ENCODE results near the gene TNKS2. TPM values are rescaled to one million over a fixed set of nuclear protein-coding genes. Genes with fewer than 3 reads are reported as not detected.
A peak's percentile ranks its signal among the peaks of the same experiment; 100 is the strongest.

Gene TNKS2
- total and polyA plus RNA-seq, 3 experiments from 2014 or later, result 27.3 to 31.5 (median 29.2) TPM

DNA sequence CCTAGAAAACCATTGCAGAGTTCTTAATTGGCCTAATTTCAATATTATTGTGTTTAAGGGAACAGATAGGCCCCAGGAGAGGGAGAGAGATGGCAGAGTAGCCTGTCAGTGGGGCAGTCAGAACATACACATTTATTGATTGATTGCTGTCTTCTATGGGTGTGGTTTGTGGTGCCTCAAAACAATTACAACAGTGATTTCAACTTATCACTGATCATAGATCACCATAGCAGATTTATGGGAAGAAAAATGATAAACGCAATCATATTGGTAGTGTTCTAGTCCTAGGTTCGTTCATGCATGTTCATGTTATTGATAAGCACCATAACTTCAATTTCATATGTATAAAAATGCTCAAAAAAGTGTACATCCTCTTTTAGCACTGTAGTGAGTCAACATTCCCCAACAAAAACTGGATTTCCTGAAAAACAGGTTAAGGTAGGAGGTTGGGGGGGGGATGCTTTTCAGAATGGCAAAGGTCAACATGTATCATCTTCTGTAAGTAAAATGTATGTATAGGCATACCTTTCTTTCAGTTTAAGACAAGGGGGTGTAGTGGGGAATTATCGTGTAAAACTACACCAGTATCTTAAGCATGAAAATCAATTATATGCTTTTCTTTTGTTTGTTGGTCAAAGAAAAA is 1.1 kb upstream of the TNKS2 start:
- Mint-ChIP-seq H3K4me1 (peaks cover 52 to 64% (median 61%) of the 10 kb centered on the region in 3 donors), H3K4me3 (peak overlapping the region; percentile 85 to 97 (median 92)), H3K9me3 (no peaks in the 10 kb centered on the region), H3K36me3 (peaks cover 0 to 34% (median 7%) of the 10 kb centered on the region in 3 donors), H3K27me3 (peaks cover 0 to 5% of the 10 kb centered on the region in 2 donors), H3K27ac (peak overlapping the region; percentile 92 to 99 (median 97))
- Histone ChIP-seq H3K36me3 (ENCODE audit: insufficient read depth, low read length) (no peaks in the 10 kb centered on the region), H3K27ac (ENCODE audit: low read depth, low read length) (peak overlapping the region; percentile 82), H3K4me3 (ENCODE audit: low read length) (peak overlapping the region; percentile 71), H3K9me3 (ENCODE audit: low read length) (no peaks in the 10 kb centered on the region), H3K4me1 (ENCODE audit: insufficient read depth, low read length) (peaks cover 30% of the 10 kb centered on the region), H3K27me3 (ENCODE audit: insufficient read depth, low read length, poor library complexity, severe bottlenecking) (no peaks in the 10 kb centered on the region)
- ChIA-PET CTCF (interaction anchor here (1.4 to 1.6 kb wide), 4 partner anchors 18 to 127 kb away, joined by 3 to 8 read pairs (median 5); partner anchors contain the start of gene BTAF1), POLR2A (interaction anchor here (0.6 to 1.6 kb wide), 3 partner anchors 18 to 127 kb away, joined by 3 to 4 read pairs (median 4); partner anchors contain the start of gene BTAF1)
- DNase-seq, result no peak

DNA sequence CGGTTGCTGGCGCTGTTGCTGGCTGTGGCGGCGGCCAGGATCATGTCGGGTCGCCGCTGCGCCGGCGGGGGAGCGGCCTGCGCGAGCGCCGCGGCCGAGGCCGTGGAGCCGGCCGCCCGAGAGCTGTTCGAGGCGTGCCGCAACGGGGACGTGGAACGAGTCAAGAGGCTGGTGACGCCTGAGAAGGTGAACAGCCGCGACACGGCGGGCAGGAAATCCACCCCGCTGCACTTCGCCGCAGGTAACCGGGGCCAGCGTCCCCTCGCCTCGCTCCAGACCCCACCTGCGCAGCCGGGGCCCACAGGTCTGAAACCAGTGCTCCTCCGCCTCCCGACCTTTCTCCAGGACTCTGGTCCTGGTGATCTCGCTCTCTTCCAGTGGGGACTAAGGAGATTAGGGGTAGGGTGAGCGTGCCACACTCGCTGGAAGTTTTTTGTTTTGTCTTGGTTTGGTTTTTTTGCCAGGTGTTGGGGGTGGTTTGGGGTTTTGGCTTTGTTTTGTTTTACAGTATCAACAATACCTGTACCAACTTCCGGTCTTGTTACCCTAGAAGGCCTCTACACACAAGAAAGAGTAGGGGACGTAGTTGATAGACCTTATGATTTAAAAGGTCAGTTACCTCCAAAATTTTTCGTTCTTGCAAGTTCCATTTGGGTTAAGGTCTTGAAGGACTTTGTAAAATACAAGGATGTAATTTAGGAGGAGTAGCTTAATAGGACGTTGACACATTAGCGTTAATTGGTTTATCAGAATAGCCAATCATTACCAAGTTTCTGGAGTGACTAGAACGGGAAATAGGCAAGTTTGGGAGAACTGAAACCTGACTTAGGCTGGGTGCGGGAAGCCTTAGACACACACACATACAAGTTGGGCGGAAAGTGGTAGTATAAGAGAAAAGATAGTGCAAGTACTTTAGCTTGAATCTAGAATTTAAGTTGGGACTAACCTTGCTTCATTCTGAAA is 704 bp downstream of the TNKS2 start:
- H3K4me1 Mint-ChIP-seq, result peaks cover 67 to 82% (median 79%) of the 10 kb centered on the region in 3 donors
- peak overlapping the region; percentile 82 for H3K27ac ChIP-seq (ENCODE audit: low read depth, low read length)
- H3K4me3 Mint-ChIP-seq, result peak overlapping the region; percentile 95 to 99 (median 97)
- H3K4me3 ChIP-seq (ENCODE audit: low read length), result peak overlapping the region; percentile 71
- peaks cover 0 to 52% (median 8%) of the 10 kb centered on the region in 3 donors for H3K36me3 Mint-ChIP-seq
- H3K36me3 ChIP-seq (ENCODE audit: insufficient read depth, low read length), result no peaks in the 10 kb centered on the region
- no peaks in the 10 kb centered on the region for H3K9me3 Mint-ChIP-seq
- ChIA-PET CTCF (interaction anchor here (1.0 to 2.3 kb wide), 5 partner anchors 10 to 125 kb away, joined by 3 to 6 read pairs (median 3); partner anchors contain the start of gene BTAF1), POLR2A (interaction anchor here (0.7 to 2.2 kb wide), 7 partner anchors 15 to 635 kb away, joined by 3 to 25 read pairs (median 5); partner anchors contain the start of genes BTAF1 and FGFBP3)
- H3K27me3 ChIP-seq (ENCODE audit: insufficient read depth, low read length, poor library complexity, severe bottlenecking), result no peaks in the 10 kb centered on the region
- peaks cover 35% of the 10 kb centered on the region for H3K4me1 ChIP-seq (ENCODE audit: insufficient read depth, low read length)
- H3K27ac Mint-ChIP-seq, result peak overlapping the region; percentile 96 to 99 (median 98)
- H3K27me3 Mint-ChIP-seq, result peaks cover 0 to 5% of the 10 kb centered on the region in 2 donors
- DNase-seq, result peak in 3 of 5 donors; percentile 47 to 79 (median 72)
- H3K9me3 ChIP-seq (ENCODE audit: low read length), result no peaks in the 10 kb centered on the region

DNA sequence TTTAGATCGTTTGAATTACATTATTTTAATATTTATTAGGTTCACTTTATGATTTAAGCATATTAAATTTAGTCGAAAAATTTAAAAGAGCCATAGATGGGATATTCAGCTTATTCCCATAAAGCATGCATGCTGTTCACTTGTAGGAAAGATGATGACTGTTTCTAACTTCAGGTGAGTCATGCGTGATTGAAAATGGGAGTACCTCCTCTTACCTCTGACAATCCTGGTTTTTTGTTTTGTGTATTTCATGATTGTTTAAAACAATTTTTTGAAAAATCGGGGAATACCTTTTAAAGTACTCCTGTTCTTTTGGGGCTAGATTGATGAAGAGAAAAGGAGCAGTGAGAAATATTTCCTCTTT is 1.4 kb downstream of the TNKS2 start:
- Mint-ChIP-seq H3K27me3 (peaks cover 0 to 5% of the 10 kb centered on the region in 2 donors), H3K36me3 (peaks cover 0 to 58% (median 12%) of the 10 kb centered on the region in 3 donors), H3K27ac (peak overlapping the region; percentile 72 to 99 (median 98)), H3K4me3 (peak overlapping the region; percentile 95 to 99 (median 97)), H3K9me3 (no peaks in the 10 kb centered on the region), H3K4me1 (peaks cover 73 to 88% (median 86%) of the 10 kb centered on the region in 3 donors)
- no peak for DNase-seq
- Histone ChIP-seq H3K27me3 (ENCODE audit: insufficient read depth, low read length, poor library complexity, severe bottlenecking) (no peaks in the 10 kb centered on the region), H3K27ac (ENCODE audit: low read depth, low read length) (peak overlapping the region; percentile 82), H3K4me3 (ENCODE audit: low read length) (peak overlapping the region; percentile 71), H3K4me1 (ENCODE audit: insufficient read depth, low read length) (peaks cover 41% of the 10 kb centered on the region), H3K36me3 (ENCODE audit: insufficient read depth, low read length) (no peaks in the 10 kb centered on the region), H3K9me3 (ENCODE audit: low read length) (no peaks in the 10 kb centered on the region)
- POLR2A ChIA-PET, result interaction anchor here (1.5 to 2.2 kb wide), 3 partner anchors 15 to 124 kb away, joined by 5 to 25 read pairs (median 16); partner anchors contain the start of genes BTAF1 and FGFBP3
- CTCF ChIA-PET, result interaction anchor here (1.0 to 2.3 kb wide), 4 partner anchors 9 to 113 kb away, joined by 3 to 6 read pairs (median 3); no protein-coding TSS in a partner anchor

DNA sequence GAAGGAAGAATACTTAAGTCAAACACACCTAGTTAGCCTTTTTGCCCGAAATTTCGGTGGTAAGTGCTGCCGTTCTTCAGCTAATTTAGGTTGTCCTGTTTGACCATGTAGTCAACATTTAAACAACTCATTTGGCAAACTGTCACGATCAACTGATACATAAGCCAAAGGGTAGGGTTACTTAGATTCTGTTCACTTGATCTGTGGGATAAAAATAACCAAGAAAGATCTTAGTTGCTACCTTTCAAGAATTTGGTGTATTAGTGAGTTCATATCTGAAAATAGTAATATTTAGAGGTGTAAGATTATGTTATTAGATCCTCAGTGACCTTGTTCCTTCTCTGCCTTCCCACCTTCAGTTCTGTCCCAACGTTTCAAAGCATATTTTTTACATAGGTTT is 2.0 kb downstream of the TNKS2 start:
- DNase-seq, result no peak
- Histone ChIP-seq H3K4me3 (ENCODE audit: low read length) (peak overlapping the region; percentile 71), H3K27ac (ENCODE audit: low read depth, low read length) (no peak overlapping the region), H3K9me3 (ENCODE audit: low read length) (no peaks in the 10 kb centered on the region), H3K4me1 (ENCODE audit: insufficient read depth, low read length) (peaks cover 45% of the 10 kb centered on the region), H3K27me3 (ENCODE audit: insufficient read depth, low read length, poor library complexity, severe bottlenecking) (no peaks in the 10 kb centered on the region), H3K36me3 (ENCODE audit: insufficient read depth, low read length) (no peaks in the 10 kb centered on the region)
- Mint-ChIP-seq H3K36me3 (peaks cover 0 to 62% (median 14%) of the 10 kb centered on the region in 3 donors), H3K4me1 (peaks cover 74 to 90% (median 88%) of the 10 kb centered on the region in 3 donors), H3K9me3 (no peaks in the 10 kb centered on the region), H3K4me3 (peak overlapping the region; percentile 95 to 99 (median 97)), H3K27me3 (peaks cover 0 to 5% of the 10 kb centered on the region in 2 donors), H3K27ac (peak overlapping the region; percentile 72 to 99 (median 89))
- CTCF ChIA-PET, result interaction anchor here (0.6 to 1.7 kb wide), 3 partner anchors 8 to 662 kb away, joined by 3 read pairs; no protein-coding TSS in a partner anchor
- POLR2A ChIA-PET, result no interaction called here

DNA sequence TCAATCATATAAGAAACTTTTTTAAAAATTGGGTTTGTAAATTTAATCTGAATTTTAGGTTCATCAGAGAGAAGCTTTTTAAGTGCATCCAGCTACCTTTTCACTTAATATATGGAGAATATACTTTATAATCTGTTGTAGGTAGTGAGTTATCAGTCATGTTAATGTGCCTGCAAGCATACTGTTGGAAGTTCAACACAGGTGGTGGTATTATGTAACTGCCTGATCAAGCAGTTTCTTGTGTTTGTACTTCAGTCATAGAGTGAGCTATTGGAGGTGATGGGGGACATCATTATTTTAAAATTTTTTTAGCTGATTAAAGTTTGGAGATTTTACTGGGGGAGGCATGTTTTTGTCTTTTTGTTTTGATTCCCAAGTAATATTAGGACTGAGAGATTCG is 2.5 kb downstream of the TNKS2 start:
- Mint-ChIP-seq H3K9me3 (no peaks in the 10 kb centered on the region), H3K4me1 (peaks cover 79 to 93% (median 93%) of the 10 kb centered on the region in 3 donors), H3K27me3 (peaks cover 0 to 5% of the 10 kb centered on the region in 2 donors), H3K36me3 (peaks cover 0 to 68% (median 18%) of the 10 kb centered on the region in 3 donors), H3K27ac (peak overlapping the region; percentile 24 to 98 (median 72)), H3K4me3 (peak overlapping the region; percentile 95 to 99 (median 97))
- peaks cover 50% of the 10 kb centered on the region for H3K4me1 ChIP-seq (ENCODE audit: insufficient read depth, low read length)
- no peaks in the 10 kb centered on the region for H3K36me3 ChIP-seq (ENCODE audit: insufficient read depth, low read length)
- H3K4me3 ChIP-seq (ENCODE audit: low read length), result no peak overlapping the region
- no peak overlapping the region for H3K27ac ChIP-seq (ENCODE audit: low read depth, low read length)
- no peaks in the 10 kb centered on the region for H3K27me3 ChIP-seq (ENCODE audit: insufficient read depth, low read length, poor library complexity, severe bottlenecking)
- POLR2A ChIA-PET, result interaction anchor here (0.6 kb wide), 1 partner anchor 217 kb away, joined by 4 read pairs; no protein-coding TSS in a partner anchor
- H3K9me3 ChIP-seq (ENCODE audit: low read length), result no peaks in the 10 kb centered on the region
- CTCF ChIA-PET, result interaction anchor here (0.6 to 1.7 kb wide), 2 partner anchors 8 to 661 kb away, joined by 3 read pairs; no protein-coding TSS in a partner anchor
- no peak for DNase-seq

DNA sequence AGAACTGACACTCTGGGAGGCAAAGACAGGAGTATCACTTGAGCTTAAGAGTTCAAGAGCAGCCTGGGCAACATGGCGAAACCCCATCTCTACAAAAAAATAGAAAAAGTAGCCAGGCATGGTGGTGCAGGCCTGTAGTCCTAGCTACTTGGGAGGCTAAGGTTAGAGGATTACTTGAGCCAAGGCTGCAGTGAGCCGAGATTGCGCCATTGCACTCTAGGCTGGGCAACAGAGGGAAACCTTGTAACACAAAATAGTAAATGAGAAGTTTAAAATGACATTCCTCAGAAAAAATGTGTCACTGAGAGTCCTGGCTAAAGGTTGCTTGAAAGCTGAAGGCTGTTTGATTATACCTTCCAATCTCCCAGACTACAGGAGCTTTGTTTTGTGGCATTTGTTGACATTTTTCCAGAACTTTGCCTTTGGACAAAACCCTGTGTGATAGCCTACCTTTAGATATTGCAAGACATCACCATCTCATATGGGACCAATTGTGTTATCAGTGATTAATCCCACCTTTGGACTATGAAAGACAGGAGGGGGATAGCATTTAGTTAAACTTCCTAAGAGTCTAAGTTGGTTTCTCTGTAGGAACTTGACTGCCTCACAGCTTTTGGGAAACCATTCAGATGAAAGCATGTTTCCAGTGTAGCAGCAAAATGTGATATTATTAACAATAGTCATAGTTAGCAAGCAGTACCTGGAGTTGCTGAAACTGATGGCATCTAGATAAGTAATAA is 5.3 kb downstream of the TNKS2 start:
- Histone ChIP-seq H3K27me3 (ENCODE audit: insufficient read depth, low read length, poor library complexity, severe bottlenecking) (no peaks in the 10 kb centered on the region), H3K27ac (ENCODE audit: low read depth, low read length) (no peak overlapping the region), H3K36me3 (ENCODE audit: insufficient read depth, low read length) (no peaks in the 10 kb centered on the region), H3K4me1 (ENCODE audit: insufficient read depth, low read length) (peaks cover 36% of the 10 kb centered on the region), H3K4me3 (ENCODE audit: low read length) (no peak overlapping the region), H3K9me3 (ENCODE audit: low read length) (no peaks in the 10 kb centered on the region)
- DNase-seq, result no peak
- H3K4me1 Mint-ChIP-seq, result peaks cover 70 to 90% (median 89%) of the 10 kb centered on the region in 3 donors
- peaks cover 0 to 5% of the 10 kb centered on the region in 2 donors for H3K27me3 Mint-ChIP-seq
- H3K36me3 Mint-ChIP-seq, result peaks cover 0 to 75% (median 20%) of the 10 kb centered on the region in 3 donors
- no peaks in the 10 kb centered on the region for H3K9me3 Mint-ChIP-seq
- POLR2A ChIA-PET, result no interaction called here
- CTCF ChIA-PET, result interaction anchor here (0.8 to 1.0 kb wide), 2 partner anchors 9 to 35 kb away, joined by 3 read pairs; no protein-coding TSS in a partner anchor
- H3K27ac Mint-ChIP-seq, result peak overlapping the region in 4 of 8 donors; percentile 17 to 63 (median 48)
- H3K4me3 Mint-ChIP-seq, result peak overlapping the region in 3 of 7 donors; percentile 33 to 54 (median 50)

DNA sequence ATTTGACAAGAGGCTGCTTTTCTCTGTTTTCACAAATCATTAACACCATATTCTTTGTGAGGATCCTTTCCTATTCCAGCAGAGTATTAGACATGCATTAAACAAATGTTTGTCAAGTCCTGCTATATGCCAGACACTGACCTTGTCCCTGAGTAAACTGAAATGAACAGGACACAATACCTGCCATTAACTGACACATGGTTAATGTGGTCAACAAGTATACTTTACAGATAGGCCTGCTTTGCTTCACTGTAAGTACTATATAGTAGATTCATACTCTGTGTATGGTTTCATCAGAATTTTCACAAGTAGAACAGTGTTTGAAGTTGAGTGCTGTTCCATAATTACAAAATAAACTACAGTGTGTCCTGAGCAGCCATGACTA is 5.9 kb downstream of the TNKS2 start:
- Mint-ChIP-seq H3K27ac (peak overlapping the region in 5 of 8 donors; percentile 17 to 52 (median 42)), H3K27me3 (no peaks in the 10 kb centered on the region), H3K9me3 (no peaks in the 10 kb centered on the region), H3K36me3 (peaks cover 0 to 74% (median 20%) of the 10 kb centered on the region in 3 donors), H3K4me3 (peak overlapping the region in 1 of 7 donors; percentile 33), H3K4me1 (peaks cover 72 to 92% (median 91%) of the 10 kb centered on the region in 3 donors)
- H3K9me3 ChIP-seq (ENCODE audit: low read length), result no peaks in the 10 kb centered on the region
- CTCF ChIA-PET, result interaction anchor here (0.8 kb wide), 1 partner anchor 35 kb away, joined by 3 read pairs; no protein-coding TSS in a partner anchor
- no peaks in the 10 kb centered on the region for H3K36me3 ChIP-seq (ENCODE audit: insufficient read depth, low read length)
- H3K27me3 ChIP-seq (ENCODE audit: insufficient read depth, low read length, poor library complexity, severe bottlenecking), result no peaks in the 10 kb centered on the region
- POLR2A ChIA-PET, result no interaction called here
- DNase-seq, result no peak
- no peak overlapping the region for H3K27ac ChIP-seq (ENCODE audit: low read depth, low read length)
- H3K4me1 ChIP-seq (ENCODE audit: insufficient read depth, low read length), result peaks cover 36% of the 10 kb centered on the region
- H3K4me3 ChIP-seq (ENCODE audit: low read length), result no peak overlapping the region
